ENCODE results near the gene PAPSS2. TPM values are rescaled to one million over a fixed set of nuclear protein-coding genes. Genes with fewer than 3 reads are reported as not detected.
"Not testable (repeated sequence)": the region's sequence is repeated elsewhere in the genome, so short reads cannot be mapped to it uniquely, and the experiment has no call there.

Gene PAPSS2
- total RNA-seq, 1 donor from 2014 or later, result 125 TPM

DNA sequence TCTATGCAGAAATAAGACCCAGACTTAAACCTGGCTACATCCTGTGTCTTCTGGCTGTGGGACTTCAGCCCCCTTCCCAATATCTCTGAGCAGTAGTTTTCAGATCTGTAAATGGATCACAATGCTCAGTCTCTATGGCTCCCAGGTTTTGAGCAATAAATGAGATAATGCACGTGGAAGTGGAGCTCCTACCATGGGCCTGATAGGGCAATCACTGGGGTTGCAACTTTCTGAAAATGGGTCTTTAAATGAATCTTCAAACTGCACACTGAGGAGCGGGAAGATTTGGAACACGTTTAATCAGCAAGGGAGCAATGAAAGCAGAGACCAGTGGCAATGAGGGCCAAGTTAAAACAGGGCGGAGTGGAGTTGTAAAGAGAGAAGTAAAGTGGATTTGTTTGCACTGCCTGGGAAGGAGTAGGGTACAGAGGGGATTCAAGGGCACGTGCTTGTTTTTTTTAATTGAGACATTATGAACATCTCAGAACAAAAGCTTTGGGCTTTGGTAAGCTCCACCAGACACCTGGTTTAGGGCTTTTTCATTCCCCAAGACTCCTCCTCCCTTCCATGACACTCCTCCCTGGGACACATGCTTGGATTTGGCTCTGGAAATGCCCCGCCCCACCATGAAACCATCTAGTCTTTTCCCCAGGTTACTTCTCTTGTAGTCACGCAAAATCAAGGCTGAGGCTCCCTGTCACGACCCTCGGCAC, 42.7 kb downstream of the PAPSS2 start:
- DNase-seq (ENCODE audit: low spot score), result no peak

- no peak for DNase-seq (ENCODE audit: low spot score)
Observed at GRCh38 chr10:87702973-87703294, 43.3 kb downstream of the PAPSS2 start.

- DNase-seq (ENCODE audit: low spot score), result no peak
Observed at GRCh38 chr10:87703771-87704170, 44.1 kb downstream of the PAPSS2 start.

GRCh38 chr10:87705339-87705738, 45.7 kb downstream of the PAPSS2 start:
- no peak for DNase-seq (ENCODE audit: low spot score)

- DNase-seq (ENCODE audit: low spot score), result no peak
Observed at GRCh38 chr10:87706731-87707130, 47.1 kb downstream of the PAPSS2 start.

DNA sequence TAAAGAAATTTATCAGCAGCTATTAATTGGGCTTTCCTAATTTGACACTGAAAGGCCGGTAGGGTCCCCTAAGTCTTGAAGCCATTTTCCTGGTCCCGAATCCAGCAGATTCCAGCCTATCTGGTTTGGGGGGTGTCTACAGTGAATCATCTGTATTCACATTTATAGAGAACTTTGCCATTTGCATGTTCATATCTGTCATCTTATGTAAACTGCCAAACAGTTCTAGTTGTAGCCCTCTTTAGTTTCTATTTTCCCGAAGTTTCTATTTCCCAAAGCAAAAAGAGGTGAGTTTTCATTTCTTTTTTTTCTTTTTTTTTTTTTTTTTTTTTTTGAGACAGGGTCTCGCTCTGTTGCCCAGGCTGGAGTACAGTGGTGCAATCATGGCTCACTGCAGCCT, 47.6 kb downstream of the PAPSS2 start:
- no peak for DNase-seq (ENCODE audit: low spot score)

GRCh38 chr10:87712913-87713616, 53.4 kb downstream of the PAPSS2 start:
- no peak for DNase-seq (ENCODE audit: low spot score)

GRCh38 chr10:87713707-87714106, 54.0 kb downstream of the PAPSS2 start:
- DNase-seq (ENCODE audit: low spot score), result no peak

DNA sequence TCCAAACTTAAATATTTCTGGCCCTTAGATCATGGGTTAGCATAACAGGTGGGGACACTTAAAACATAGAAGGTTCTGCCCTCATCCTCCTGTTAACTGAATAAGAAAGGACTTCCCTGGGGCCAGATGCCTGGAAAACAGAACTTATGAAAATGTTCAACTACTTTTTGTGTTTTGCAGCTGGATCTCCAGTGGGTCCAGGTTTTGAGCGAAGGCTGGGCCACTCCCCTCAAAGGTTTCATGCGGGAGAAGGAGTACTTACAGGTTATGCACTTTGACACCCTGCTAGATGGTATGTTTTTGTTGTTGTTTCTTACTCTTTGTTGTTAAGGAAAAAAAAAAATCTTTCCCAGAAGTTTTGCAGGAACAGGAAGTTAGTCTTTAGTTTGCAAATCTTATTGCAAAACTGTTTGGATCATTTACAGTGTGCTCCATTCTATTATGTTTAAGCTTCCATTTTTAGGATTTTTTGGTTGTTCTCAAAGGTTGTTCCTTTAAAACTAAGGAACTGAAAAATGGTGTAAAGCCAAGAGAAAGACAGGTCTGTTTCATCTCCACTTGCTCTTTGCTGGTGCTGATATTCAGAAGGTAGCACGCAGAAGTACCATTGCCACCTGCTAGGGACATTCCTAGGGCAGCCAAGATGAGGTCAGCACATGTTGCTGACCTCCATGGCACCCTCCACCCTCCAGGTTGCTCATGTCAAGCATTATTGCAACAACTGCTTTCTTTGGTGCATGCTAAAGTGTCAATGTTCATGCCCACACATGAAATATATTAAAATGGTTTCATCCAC, 56.1 kb downstream of the PAPSS2 start:
- no peak for DNase-seq (ENCODE audit: low spot score)

GRCh38 chr10:87716348-87716670, 56.6 kb downstream of the PAPSS2 start:
- no peak for DNase-seq (ENCODE audit: low spot score)

DNA sequence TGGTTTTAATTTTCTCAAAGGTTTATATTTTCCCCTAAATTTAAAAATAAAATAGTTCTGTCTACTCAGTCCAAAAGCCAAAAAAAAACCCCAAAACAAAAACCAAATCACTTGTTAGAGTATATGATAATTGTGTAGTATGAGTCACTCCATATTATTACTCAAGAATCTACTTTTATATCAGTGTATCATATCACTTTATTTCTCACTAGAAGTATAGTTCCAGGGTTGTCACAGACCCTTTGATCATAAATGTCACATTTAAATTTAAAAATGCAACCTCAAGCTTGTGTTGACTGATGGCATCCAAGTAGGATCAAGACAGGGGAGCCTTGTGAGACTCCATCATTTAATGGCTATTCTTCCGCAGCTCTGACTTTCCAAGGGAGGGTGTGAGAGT, 61.0 kb downstream of the PAPSS2 start:
- DNase-seq (ENCODE audit: low spot score), result no peak

- DNase-seq (ENCODE audit: low spot score), result no peak
Observed at GRCh38 chr10:87721781-87722180, 62.1 kb downstream of the PAPSS2 start.

- no peak for DNase-seq (ENCODE audit: low spot score)
Observed at GRCh38 chr10:87722716-87723115, 63.0 kb downstream of the PAPSS2 start.

DNA sequence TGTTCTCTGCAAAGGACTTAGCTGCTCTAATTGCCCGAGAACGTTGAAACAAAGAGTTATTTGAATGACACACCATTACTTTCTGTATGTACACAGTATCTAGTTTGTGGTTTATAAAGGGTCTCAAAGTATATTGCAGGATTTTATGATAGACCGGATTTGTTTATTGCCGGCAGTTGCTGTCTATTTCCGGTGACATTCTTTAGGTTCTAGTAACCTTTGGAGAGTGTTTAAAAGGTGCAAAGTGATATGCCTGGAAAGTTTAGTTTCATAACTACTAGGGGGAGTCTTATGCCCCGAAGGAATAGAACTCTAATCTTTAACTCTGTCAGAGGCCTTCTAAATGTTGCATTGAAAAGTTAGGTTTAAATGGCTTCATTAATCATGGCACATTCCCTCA, 63.8 kb downstream of the PAPSS2 start:
- DNase-seq (ENCODE audit: low spot score), result no peak

DNA sequence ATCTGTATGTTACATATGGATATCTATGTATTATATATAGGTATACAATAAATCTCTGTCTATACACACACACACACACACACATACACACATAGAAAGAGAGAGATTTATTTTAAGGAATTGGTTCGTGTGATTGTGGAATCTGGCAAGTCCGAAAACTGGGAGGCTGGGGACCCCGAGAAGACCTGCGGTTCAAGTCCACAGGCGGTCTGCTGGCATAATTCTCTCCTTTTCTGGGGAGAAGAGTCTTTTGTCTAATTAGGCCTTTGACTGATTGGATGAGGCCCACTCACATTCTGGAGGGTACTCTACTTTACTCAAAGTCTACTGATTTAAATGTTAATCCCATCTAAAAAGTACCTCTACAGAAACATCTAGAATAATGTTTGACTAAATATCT, 65.1 kb downstream of the PAPSS2 start:
- DNase-seq (ENCODE audit: low spot score), result no peak

DNA sequence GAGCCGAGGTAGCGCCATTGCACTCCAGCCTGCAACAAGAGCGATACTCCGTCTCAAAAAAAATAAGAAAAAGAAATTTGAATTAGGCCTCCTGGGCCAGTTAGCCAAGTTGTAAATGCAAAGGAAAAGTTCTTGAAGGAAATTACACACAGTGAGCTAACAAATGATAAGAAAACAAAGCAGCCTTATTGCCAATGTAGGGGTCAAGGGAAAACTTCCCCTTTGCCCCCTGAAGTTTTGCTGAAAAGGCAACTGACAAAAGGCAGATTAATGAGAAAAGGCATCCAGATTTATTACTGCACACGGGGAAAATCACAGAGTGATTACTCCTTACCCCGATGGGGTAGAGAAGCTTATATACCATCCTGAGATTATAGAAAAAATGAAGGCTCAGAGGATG, 70.3 kb downstream of the PAPSS2 start:
- DNase-seq (ENCODE audit: low spot score), result no peak

DNA sequence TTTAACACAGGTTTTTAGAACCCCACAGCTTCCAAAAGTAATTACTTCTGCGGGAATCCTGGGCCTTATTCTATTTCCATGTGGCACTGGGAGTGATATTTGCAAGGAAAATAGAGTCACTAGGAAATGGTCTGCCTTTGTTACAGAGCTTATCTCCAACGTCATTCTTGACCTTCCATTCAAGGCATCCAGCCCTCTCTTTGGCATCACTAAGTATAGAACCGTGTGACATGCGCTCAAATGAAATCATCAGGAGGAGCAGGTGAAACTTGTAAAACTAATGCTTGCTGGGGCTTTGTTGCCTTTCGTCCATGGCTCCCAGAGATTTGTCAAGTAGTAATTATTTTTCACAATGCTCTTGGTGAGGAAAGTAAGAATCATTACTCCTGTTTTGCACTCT, 73.4 kb downstream of the PAPSS2 start:
- DNase-seq (ENCODE audit: low spot score), result no peak

- DNase-seq (ENCODE audit: low spot score), result no peak
Observed at GRCh38 chr10:87734987-87735827, 75.5 kb downstream of the PAPSS2 start.

GRCh38 chr10:87738253-87738652, 78.6 kb downstream of the PAPSS2 start:
- DNase-seq (ENCODE audit: low spot score), result not testable (repeated sequence)

- DNase-seq (ENCODE audit: low spot score), result no peak
Observed at GRCh38 chr10:87739703-87740102, 80.0 kb downstream of the PAPSS2 start.

GRCh38 chr10:87740254-87740655, 80.6 kb downstream of the PAPSS2 start:
- no peak for DNase-seq (ENCODE audit: low spot score)

All from mesenteric fat pad (tissue), 1 donor.